Lung (tissue), 12 donors: ENCODE data around the gene DNAH17. TPM values are rescaled to one million over a fixed set of nuclear protein-coding genes. Genes with fewer than 3 reads are reported as not detected.

Experiments
- ATAC-seq: fragments of 200-7000 bp; cut with Tn5 transposase; one replicate; pipeline ENCODE4 v1.9.1; 2020; ENCODE audit warnings: moderate number of reproducible peaks; ENCODE audit not compliant: insufficient read depth, low FRiP score
- DNase-seq, 3 donors: peaks; one replicate each; pipeline ENCODE4 v3.0.0-alpha.2; 2013 to 2017
- H3K27ac ChIP-seq, 2 donors: one replicate each; pipeline ENCODE4 v1.5.1; 2013; ENCODE audit warnings: mild to moderate bottlenecking in 2 of 2, moderate library complexity in 2 of 2, control low read depth in 1 of 2, inconsistent platforms in 1 of 2, low read depth in 1 of 2, low read length in 1 of 2
- H3K27me3 ChIP-seq, 3 donors: one replicate each; pipeline ENCODE4 v1.5.1; 2013; ENCODE audit warnings: low read length in 2 of 3; ENCODE audit not compliant: control insufficient read depth in 3 of 3, insufficient read depth in 3 of 3
- H3K36me3 ChIP-seq, 4 donors: one replicate each; pipeline ENCODE4 v1.5.1; 2013; ENCODE audit warnings: low read length in 4 of 4, mild to moderate bottlenecking in 1 of 4, moderate library complexity in 1 of 4; ENCODE audit not compliant: control insufficient read depth in 4 of 4, insufficient read depth in 4 of 4
- H3K4me1 ChIP-seq, 5 donors: one replicate each; pipeline ENCODE4 v1.5.1; 2013; ENCODE audit warnings: low read length in 5 of 5, mild to moderate bottlenecking in 2 of 5, moderate library complexity in 1 of 5; ENCODE audit not compliant: control insufficient read depth in 5 of 5, insufficient read depth in 5 of 5
- H3K4me3 ChIP-seq: one replicate; pipeline ENCODE4 v1.5.1; 2013; ENCODE audit warnings: mild to moderate bottlenecking, control low read depth, moderate library complexity
- H3K9ac ChIP-seq, 2 donors: one replicate each; pipeline ENCODE4 v1.5.1; 2013; ENCODE audit warnings: low read length in 2 of 2, control low read depth in 1 of 2; ENCODE audit not compliant: insufficient read depth in 1 of 2
- H3K9me3 ChIP-seq, 4 donors: one replicate each; pipeline ENCODE4 v1.5.1; 2013; ENCODE audit warnings: low read length in 3 of 4, mild to moderate bottlenecking in 1 of 4, moderate library complexity in 1 of 4; ENCODE audit not compliant: control insufficient read depth in 4 of 4, insufficient read depth in 3 of 4
- CTCF ChIP-seq: IDR thresholded peaks from 2 replicates; pipeline ENCODE4 v1.5.1; 2012; ENCODE audit warnings: mild to moderate bottlenecking; ENCODE audit errors: control extremely low read depth, extremely low read depth
- WGBS, 2 donors: extraction: QIAGEN DNeasy Blood & Tissue Kit; methylation state at CpG; one replicate each; pipeline ENCODE4 v1.1.7; 2013; 5-methylcytosine and 5-hydroxymethylcytosine counted together
- polyA plus RNA-seq, 2 donors: library from polyadenylated mRNA; stranded (reverse); fragments of 200-250 nt; gene quantifications; one replicate each; pipeline ENCODE4 v1.2.1, GENCODE V29; 2013
- total RNA-seq, 2 donors: library from RNA; depleted of rRNA in 1 of 2; stranded (reverse); fragments of >200 nt in 1 of 2; gene quantifications; one replicate each; pipeline ENCODE4 v1.2.1, GENCODE V29; 2014 to 2021
- donor health status: control.
- donor health status: control.
- donor health status: Bipolar disorder and iron deficiency.
- donor health status: healthy.
- donor health status: DM: yes; HTN: yes; CAD: no.

The DNAH17 gene
- total and polyA plus RNA-seq, 4 donors = 0.44 to 1.6 (median 1.2) TPM

GRCh38 chr17:78460176-78460675 lies 117.0 kb downstream of the DNAH17 start:
- no peak for TF ChIP-seq CTCF
- Histone ChIP-seq H3K9me3 (no peaks in the 10 kb centered on the region), H3K27ac (no peak overlapping the region), H3K9ac (no peak overlapping the region), H3K36me3 (no peaks in the 10 kb centered on the region), H3K4me1 (no peaks in the 10 kb centered on the region), H3K27me3 (no peaks in the 10 kb centered on the region), H3K4me3 (no peak overlapping the region)
- ATAC-seq (no peak), DNase-seq (no peak)
- WGBS, 2 donors = 82 to 91% methylated on average over 11 of the region's 11 CpGs

GRCh38 chr17:78459696-78460095 lies 117.5 kb downstream of the DNAH17 start:
- H3K9ac ChIP-seq = no peak overlapping the region
- no peak overlapping the region for H3K27ac ChIP-seq
- no peak overlapping the region for H3K4me3 ChIP-seq
- no peaks in the 10 kb centered on the region for H3K4me1 ChIP-seq
- no peaks in the 10 kb centered on the region for H3K27me3 ChIP-seq
- DNase-seq (no peak), ATAC-seq (no peak)
- TF ChIP-seq CTCF = no peak
- 93 to 95% methylated on average over 21 of the region's 21 CpGs for WGBS, 2 donors
- no peaks in the 10 kb centered on the region for H3K36me3 ChIP-seq
- H3K9me3 ChIP-seq = no peaks in the 10 kb centered on the region

GRCh38 chr17:78458736-78459335 lies 118.4 kb downstream of the DNAH17 start:
- H3K27me3 ChIP-seq = no peaks in the 10 kb centered on the region
- H3K9ac ChIP-seq = no peak overlapping the region
- no peak for TF ChIP-seq CTCF
- no peaks in the 10 kb centered on the region for H3K36me3 ChIP-seq
- no peak overlapping the region for H3K27ac ChIP-seq
- no peak overlapping the region for H3K4me3 ChIP-seq
- no peaks in the 10 kb centered on the region for H3K4me1 ChIP-seq
- H3K9me3 ChIP-seq = no peaks in the 10 kb centered on the region
- 94 to 95% methylated on average over 37 of the region's 37 CpGs for WGBS, 2 donors
- ATAC-seq = no peak
- DNase-seq = no peak

- H3K9ac ChIP-seq = no peak overlapping the region
- ATAC-seq = no peak
- TF ChIP-seq CTCF = no peak
- no peak overlapping the region for H3K4me3 ChIP-seq
- no peaks in the 10 kb centered on the region for H3K27me3 ChIP-seq
- DNase-seq = no peak
- no peaks in the 10 kb centered on the region for H3K9me3 ChIP-seq
- H3K36me3 ChIP-seq = no peaks in the 10 kb centered on the region
- no peaks in the 10 kb centered on the region for H3K4me1 ChIP-seq
- H3K27ac ChIP-seq = no peak overlapping the region
- 86 to 94% methylated on average over 10 of the region's 10 CpGs for WGBS, 2 donors
Observed at GRCh38 chr17:78458091-78458490, 119.1 kb downstream of the DNAH17 start.
